HL-60 (cell line): ENCODE data around the gene TRAF7.

ENCODE experiments used
- CTCF ChIP-seq: IDR thresholded peaks from one replicate; pipeline ENCODE4 v1.5.1; 2011; ENCODE audit warnings: low read length, control low read depth, inconsistent platforms; ENCODE audit not compliant: insufficient read depth
- GABPA ChIP-seq: IDR thresholded peaks from 2 replicates; pipeline ENCODE4 v1.6.1; 2012; ENCODE audit warnings: low read depth
- TF ChIP-seq, protein P1 (sequence below): IDR thresholded peaks from 2 replicates; pipeline ENCODE4 v1.6.1; 2012; ENCODE audit warnings: low read depth; ENCODE audit not compliant: insufficient replicate concordance

GRCh38 chr16:2205104-2205966, 49.8 kb downstream of the TRAF7 start, which contains the start of gene MLST8:
- TF ChIP-seq CTCF (no peak), GABPA (no peak)
- TF ChIP-seq, protein P1, sequence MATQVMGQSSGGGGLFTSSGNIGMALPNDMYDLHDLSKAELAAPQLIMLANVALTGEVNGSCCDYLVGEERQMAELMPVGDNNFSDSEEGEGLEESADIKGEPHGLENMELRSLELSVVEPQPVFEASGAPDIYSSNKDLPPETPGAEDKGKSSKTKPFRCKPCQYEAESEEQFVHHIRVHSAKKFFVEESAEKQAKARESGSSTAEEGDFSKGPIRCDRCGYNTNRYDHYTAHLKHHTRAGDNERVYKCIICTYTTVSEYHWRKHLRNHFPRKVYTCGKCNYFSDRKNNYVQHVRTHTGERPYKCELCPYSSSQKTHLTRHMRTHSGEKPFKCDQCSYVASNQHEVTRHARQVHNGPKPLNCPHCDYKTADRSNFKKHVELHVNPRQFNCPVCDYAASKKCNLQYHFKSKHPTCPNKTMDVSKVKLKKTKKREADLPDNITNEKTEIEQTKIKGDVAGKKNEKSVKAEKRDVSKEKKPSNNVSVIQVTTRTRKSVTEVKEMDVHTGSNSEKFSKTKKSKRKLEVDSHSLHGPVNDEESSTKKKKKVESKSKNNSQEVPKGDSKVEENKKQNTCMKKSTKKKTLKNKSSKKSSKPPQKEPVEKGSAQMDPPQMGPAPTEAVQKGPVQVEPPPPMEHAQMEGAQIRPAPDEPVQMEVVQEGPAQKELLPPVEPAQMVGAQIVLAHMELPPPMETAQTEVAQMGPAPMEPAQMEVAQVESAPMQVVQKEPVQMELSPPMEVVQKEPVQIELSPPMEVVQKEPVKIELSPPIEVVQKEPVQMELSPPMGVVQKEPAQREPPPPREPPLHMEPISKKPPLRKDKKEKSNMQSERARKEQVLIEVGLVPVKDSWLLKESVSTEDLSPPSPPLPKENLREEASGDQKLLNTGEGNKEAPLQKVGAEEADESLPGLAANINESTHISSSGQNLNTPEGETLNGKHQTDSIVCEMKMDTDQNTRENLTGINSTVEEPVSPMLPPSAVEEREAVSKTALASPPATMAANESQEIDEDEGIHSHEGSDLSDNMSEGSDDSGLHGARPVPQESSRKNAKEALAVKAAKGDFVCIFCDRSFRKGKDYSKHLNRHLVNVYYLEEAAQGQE: peak; percentile 36
